A673 (cell line): ENCODE results near the gene CTSS.

ENCODE experiments used
- CTCF ChIP-seq: fragments of 300-800, 200-600 bp; sonication (generic); conservative IDR thresholded peaks from 2 replicates; pipeline ENCODE4 v1.5.1; 2017; ENCODE audit warnings: low read depth, mild to moderate bottlenecking, antibody characterized with exemption, low read length, moderate library complexity, mixed read lengths
- EZH2 ChIP-seq: fragments of 200-600 bp; sonication (generic); IDR thresholded peaks from 2 replicates; pipeline ENCODE4 v1.6.1; 2017; ENCODE audit warnings: borderline replicate concordance, low read depth, mild to moderate bottlenecking, mixed read lengths, antibody characterized with exemption, low read length; ENCODE audit not compliant: poor library complexity, severe bottlenecking

GRCh38 chr1:150813028-150813707 lies 47.6 kb upstream of the CTSS start:
- TF ChIP-seq CTCF = peak; percentile 61
- no peak for TF ChIP-seq EZH2
